ENCODE measurements around the gene TAGAP.

DNA sequence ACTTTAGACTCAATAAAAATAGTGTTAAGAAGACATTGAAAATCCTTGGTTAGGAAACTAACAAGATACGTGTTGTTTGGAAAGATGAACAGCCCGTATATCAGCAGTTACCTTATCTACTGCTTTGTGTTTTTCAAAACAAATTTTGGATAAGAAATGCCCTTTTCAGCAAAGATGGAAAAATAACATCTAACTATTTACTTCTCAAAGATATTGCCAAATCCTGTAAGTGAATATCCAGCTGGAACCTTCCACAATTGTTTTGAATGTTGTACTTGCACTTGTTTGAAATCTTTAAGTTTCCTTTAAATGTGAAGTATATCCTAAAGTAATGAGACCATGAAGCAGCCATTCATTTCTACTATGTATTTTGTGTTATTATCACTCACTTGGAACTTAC, 14.6 kb downstream of the TAGAP start:
- TF ChIP-seq ARNTL (CRISPR knock-in tag; IDR thresholded peaks at IDR 0.05; ENCODE audit: borderline replicate concordance, low read depth) (no peak), PPARA (CRISPR knock-in tag; IDR thresholded peaks at IDR 0.05; ENCODE audit: borderline replicate concordance) (no peak), ZC3H10 (CRISPR knock-in tag; IDR thresholded peaks at IDR 0.05) (no peak)

Data from SK-N-SH treated with all-trans-retinoic acid at 6 μM for 48 hours (cell line).